Ovary (tissue), 3 donors: ENCODE measurements around the gene DOCK1.

ENCODE experiments used
- EP300 ChIP-seq: sonication (generic); formaldehyde crosslinking; IDR thresholded peaks from one replicate; pipeline ENCODE4 v1.6.1; 2017; ENCODE audit warnings: antibody characterized with exemption
- POLR2A ChIP-seq: fragments of 450-650 bp; IDR thresholded peaks from one replicate; pipeline ENCODE4 v1.6.1; 2017; ENCODE audit warnings: antibody characterized with exemption, mild to moderate bottlenecking, moderate library complexity
- TF ChIP-seq, protein P1 (sequence below), 3 donors: fragments of 450-650 bp in 2 of 3; fragments of 200-600 bp in 1 of 3; IDR thresholded peaks; one replicate each; pipeline versions ENCODE4 v1.5.1 to v1.8.0; 2016 to 2022; ENCODE audit warnings: antibody characterized with exemption in 3 of 3, mild to moderate bottlenecking in 1 of 3
- donor health status: DM: no; HTN: no; CAD: no.

DNA sequence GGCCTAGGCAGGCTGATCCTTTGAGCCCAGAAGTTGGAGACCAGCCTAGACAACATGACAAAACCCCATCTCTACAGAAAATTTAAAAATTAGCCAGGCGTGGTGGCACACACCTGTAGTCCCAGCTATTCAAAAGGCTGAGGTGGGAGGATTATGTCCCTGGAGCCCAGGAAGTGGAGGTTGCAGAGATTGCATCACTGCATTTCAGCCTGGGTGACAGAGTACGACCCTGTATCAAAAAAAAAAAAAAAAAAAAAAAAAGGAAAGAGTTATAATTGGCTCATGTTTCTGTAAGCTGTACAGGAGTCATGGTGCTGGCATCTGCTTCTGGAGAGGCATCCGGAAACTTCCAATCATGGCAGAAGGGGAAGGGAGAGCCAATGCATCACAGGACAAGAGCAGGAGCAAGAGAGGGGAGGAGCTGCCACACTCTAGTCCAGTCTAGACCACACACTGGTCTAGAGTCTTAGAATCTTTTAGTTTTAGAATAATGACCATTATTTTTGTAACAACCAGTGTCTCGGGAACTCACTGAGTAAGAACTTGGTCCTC is 16.8 kb downstream of the DOCK1 start:
- TF ChIP-seq, protein P1, sequence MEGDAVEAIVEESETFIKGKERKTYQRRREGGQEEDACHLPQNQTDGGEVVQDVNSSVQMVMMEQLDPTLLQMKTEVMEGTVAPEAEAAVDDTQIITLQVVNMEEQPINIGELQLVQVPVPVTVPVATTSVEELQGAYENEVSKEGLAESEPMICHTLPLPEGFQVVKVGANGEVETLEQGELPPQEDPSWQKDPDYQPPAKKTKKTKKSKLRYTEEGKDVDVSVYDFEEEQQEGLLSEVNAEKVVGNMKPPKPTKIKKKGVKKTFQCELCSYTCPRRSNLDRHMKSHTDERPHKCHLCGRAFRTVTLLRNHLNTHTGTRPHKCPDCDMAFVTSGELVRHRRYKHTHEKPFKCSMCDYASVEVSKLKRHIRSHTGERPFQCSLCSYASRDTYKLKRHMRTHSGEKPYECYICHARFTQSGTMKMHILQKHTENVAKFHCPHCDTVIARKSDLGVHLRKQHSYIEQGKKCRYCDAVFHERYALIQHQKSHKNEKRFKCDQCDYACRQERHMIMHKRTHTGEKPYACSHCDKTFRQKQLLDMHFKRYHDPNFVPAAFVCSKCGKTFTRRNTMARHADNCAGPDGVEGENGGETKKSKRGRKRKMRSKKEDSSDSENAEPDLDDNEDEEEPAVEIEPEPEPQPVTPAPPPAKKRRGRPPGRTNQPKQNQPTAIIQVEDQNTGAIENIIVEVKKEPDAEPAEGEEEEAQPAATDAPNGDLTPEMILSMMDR (IDR thresholded peaks at IDR 0.05), result no peak
- TF ChIP-seq POLR2A (no peak), EP300 (no peak)
